NOMO-1 (cell line): Measurements from ENCODE around the gene RASAL1.

Source experiments
- DNase-seq, 2 experiments: peaks; one replicate each; lab custom pipeline; 2025; ENCODE audit not compliant: unreplicated experiment in 2 of 2; lab: John Stamatoyannopoulos, UW

RASAL1 gene

GRCh38 chr12:113061061-113061694 lies 74.4 kb downstream of the RASAL1 start:
- no peak for DNase-seq

GRCh38 chr12:113060336-113060960 lies 75.1 kb downstream of the RASAL1 start:
- DNase-seq: no peak

DNA sequence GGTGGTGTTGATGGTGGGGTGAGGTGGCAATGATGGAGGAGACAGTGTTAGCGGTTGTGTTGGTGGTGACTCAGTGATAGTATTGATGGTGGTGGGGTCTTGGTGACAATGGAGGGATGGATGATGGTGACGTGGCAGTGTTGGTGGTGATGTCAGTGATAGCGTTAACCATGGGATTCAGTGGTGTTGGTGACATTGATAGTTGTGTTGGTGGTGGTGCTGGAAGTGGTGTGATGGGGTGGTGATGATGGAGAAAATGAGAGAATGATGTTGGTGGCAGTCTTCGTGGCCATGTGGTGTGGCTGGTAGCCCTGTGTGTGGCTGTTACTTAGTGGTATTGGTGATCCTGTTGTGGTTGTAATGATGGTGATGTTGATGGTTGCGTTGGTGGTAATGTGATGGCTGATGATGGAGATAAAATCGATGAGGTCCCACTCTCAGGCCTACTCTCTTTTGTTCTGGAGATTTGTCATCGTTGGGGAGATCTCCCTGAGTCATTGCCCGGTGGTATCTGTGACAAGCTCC lies 76.4 kb downstream of the RASAL1 start:
- DNase-seq: no peak

GRCh38 chr12:113058553-113058952 lies 77.0 kb downstream of the RASAL1 start:
- no peak for DNase-seq

DNA sequence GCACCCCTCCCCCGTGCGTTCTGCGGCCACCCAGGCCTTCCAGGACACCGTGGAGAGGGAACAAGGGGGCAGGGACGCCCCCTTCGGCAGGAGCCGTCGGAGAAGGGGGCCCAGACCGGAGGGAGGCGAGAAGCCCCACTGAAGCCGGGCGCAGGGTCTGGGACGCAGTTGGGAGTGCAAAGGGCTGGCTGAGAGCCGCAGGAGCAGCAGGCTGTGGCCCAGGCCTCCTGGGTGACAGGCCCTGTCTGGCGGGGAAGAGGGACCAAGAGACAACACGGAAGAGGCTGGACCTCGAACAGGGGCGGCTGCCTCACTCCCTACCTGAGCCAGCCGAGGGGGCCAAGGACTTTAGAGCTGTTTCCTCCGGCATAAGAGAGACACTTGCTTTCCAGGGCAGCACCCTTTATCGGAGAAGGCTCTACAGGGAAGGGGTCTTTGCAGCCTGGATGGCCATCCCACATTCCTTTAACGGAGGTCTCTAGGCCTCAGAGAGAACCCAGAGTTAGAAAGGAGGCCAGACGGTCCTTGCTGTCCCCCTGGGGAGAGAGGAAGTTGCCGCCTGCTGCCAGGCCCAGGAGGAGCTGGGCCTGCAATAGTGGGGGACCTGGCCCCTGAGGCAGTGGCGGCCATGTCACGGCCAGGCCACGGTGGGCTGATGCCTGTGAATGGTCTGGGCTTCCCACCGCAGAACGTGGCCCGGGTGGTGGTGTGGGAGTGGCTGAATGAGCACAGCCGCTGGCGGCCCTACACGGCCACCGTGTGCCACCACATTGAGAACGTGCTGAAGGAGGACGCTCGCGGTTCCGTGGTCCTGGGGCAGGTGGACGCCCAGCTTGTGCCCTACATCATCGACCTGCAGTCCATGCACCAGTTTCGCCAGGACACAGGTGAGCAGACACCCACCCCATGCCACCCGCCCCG lies 77.7 kb downstream of the RASAL1 start:
- DNase-seq: no peak

DNA sequence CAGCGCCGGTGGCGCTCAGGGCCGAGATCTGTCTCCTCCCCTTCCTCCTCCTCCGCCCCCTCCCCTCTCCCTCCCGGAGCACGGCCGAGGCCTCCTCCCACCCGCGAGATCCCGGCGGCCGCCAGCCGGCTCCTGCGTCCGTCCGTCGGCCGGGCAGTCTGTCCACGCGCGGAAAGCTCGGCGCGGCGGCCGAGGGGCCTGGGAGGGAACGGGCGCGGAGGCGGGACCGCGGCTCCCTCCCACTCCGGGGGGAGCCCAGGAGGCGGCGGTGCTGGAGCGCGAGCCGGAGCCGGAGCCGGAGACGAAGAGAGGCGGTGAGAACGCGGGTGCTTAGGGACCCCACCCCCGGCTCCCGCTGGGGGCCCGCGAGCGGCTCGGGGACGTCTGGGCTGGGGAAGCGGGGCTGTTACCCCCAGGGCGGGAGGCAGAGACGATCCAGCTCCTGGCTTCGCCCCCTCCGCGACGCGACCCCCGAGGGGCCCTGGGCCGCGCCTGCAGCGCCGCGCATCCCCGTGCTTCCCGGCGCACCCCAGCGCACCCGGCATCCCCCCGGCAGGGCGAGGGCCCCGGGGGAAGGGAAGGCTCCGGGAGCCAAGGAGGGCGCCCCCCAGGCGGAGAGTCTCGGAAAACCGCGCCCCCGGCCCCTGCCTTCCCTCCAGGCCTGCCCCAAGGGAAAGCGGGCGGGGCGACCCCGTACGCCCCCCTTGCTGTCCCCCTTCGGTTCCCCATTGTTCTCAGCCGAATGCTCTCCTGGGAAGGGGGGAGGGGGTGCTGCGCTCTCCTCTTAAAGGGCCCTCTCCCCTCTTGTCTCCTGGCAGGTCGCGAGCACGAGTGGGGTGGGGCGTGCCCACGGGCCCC lies 78.7 kb downstream of the RASAL1 start, which contains the start of gene DTX1:
Gene DTX1, plus strand, starts transcription at position 100 of the 858 bp plus-strand sequence. CDS start 1,463 bp downstream, outside the sequence.
- no peak for DNase-seq

GRCh38 chr12:113056381-113056630 lies 79.3 kb downstream of the RASAL1 start:
- DNase-seq: no peak

DNA sequence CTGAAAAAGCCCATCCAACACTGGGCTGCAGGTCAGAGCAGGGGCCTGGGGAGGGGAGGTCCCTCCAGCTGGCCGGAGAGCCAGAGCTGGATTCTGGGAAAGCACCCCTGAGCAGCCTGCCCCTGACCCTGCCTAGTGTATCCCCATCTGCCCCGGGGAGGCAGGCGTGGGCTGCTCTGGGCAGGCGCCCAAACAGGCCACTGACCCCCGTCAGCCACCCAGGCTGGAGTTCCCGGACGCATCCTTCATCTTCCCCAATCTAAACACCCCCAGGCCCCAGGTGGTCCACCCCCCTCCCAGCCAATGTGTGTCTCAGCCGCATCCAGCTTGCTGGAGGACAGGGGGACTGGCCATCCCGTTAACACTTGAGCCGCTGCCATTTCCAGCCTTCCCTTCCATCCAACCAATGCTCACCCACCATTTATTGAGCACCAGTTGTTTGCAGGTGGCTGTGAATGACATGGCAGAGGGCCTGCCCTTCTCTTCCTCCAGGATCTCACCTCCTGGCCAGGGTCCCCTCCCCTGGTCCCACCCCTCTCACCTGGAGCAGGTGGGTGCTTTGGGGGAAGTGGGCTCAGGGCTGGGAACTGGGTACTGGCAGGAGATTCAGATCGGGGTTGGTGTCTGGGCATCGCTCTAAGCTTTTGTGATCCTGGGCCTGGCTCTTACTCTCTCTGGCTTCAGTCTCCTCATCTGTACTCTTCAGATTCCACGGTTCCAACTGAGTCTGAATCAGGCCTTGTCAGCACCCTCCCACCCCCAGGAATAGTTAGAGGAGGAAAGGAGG lies 79.8 kb downstream of the RASAL1 start:
- no peak for DNase-seq

GRCh38 chr12:113054948-113055486 lies 80.5 kb downstream of the RASAL1 start:
- DNase-seq: no peak

- no peak for DNase-seq
Observed at GRCh38 chr12:113052326-113052725, 83.2 kb downstream of the RASAL1 start.

DNA sequence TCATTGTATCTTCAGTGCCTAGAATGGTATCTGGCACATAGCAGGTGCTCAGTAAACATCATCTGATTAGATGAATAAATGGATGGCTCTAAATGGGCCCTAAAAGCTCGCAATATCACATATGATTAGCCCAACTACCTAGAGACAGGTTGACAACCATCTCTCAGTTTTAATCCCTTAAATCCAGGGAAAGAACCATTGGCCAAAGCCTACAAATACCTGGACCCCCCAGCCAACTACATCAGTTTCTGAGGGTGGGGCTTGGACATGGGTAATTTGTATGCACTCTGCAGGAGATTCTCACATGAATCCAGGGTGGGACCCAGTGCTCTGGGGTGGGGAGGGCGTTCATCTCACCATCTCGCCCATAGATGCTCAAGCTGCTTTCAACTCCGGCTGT lies 83.8 kb downstream of the RASAL1 start:
- no peak for DNase-seq

DNA sequence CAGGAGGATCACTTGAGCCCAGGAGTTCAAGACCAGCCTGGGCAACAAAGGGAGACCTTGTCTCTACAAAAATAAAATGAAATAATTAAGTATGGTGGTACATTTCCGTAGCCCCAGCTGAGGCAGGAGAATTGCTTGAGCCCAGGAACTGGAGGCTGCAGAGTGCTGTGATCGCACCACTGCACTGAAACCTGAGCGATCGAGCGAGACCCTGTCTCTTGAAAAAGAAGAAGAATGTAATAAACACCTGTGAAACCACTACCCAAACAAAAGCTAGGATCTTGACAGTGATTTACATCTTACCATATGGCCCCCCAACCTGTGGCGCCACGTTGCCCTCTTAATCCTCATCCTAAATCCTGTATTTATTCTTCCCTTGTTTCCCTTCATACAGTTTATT lies 84.8 kb downstream of the RASAL1 start:
- no peak for DNase-seq

DNA sequence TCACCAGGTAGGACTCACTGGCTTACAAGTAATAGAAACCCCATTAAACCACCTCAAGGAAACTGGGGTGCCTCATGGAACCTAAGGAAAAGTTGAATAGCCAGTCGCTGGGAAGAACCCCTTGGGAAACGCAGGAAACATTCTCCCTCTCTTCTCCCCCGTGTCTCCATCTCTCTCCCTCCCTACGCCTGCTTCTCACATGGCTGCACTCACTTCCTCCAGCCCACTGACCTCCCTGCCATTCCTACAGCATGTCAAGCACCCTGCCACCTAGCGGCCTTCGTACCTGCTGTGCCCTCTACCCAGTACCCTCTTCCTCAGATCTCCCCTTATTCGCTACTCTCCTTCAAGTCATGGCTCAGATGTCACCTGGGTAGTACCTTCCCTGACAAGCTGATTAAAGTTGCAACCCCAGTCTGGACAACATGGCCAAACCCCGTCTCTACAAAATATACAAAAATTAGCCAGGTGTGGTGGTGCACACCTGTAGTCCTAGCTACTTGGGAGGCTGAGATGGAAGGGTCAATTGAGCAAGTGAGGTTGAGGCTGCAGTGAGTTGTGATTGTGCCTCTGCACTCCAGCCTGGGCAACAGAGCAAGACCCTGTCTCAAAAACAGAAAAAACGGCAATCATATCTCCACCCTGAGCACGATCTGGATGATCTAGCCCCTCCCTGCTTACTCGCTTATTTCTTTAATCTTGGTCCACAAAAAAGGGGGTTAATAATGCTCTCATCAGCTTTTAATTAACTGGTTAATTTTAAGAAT lies 85.4 kb downstream of the RASAL1 start:
- DNase-seq: peak; percentile 23 to 33
